ENCODE data around the gene ZFYVE27.

ZFYVE27 gene

DNA sequence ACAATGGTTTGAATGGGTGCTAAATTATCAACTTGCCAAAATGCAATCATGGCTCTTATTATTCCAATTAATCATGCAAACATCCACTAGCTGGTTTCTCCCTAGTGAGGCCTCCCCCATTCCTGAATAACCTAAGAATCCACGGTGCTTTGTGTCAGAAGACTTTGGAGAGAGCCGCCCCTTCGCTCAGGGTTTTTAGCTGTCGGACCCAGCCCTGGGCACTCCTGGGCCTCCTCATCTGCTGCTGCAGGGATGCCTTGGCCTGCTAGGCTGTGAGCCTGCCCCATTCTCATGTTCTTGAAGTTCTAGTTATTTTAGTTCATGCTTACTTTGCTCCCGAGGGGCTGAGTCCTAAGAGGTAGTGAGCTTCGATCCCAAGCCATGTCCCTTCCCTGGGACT, 69.0 kb downstream of the ZFYVE27 start:
- no peak overlapping the region for H3K27ac ChIP-seq
- H3K27me3 ChIP-seq: peaks cover 0 to 13% of the 10 kb centered on the region in 2 donors
- no peaks in the 10 kb centered on the region for H3K9me3 ChIP-seq
- intact Hi-C loops (cut with DNase I; ENCODE audit: low total_unique reads): no loop called here
- no peaks in the 10 kb centered on the region for H3K36me3 ChIP-seq
- no peaks in the 10 kb centered on the region for H3K4me1 ChIP-seq
- no peak overlapping the region for H3K4me3 ChIP-seq
- DNase-seq: no peak
- TF ChIP-seq, protein P1, sequence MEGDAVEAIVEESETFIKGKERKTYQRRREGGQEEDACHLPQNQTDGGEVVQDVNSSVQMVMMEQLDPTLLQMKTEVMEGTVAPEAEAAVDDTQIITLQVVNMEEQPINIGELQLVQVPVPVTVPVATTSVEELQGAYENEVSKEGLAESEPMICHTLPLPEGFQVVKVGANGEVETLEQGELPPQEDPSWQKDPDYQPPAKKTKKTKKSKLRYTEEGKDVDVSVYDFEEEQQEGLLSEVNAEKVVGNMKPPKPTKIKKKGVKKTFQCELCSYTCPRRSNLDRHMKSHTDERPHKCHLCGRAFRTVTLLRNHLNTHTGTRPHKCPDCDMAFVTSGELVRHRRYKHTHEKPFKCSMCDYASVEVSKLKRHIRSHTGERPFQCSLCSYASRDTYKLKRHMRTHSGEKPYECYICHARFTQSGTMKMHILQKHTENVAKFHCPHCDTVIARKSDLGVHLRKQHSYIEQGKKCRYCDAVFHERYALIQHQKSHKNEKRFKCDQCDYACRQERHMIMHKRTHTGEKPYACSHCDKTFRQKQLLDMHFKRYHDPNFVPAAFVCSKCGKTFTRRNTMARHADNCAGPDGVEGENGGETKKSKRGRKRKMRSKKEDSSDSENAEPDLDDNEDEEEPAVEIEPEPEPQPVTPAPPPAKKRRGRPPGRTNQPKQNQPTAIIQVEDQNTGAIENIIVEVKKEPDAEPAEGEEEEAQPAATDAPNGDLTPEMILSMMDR (IDR thresholded peaks at IDR 0.05): no peak

DNA sequence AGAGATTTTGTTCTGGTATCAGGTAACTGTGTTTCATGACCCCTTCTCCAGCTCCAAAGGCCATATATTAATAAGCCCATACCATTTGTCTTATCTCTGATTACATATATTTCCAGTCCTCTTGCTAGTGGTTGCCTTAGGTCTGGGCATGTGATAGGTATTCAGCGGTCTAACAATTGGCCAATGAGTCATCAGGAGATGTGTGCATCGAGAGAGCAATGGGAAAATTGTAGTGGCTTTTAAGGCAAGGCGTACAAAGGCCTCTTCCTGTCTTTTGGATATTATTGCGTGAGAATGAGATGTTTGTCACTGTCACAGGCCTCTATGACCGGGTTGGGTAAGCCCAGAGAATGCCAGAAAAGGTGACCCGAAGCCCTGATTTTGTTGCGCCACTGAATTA, 73.5 kb downstream of the ZFYVE27 start:
- DNase-seq: no peak
- Histone ChIP-seq H3K4me1 (no peaks in the 10 kb centered on the region), H3K9me3 (no peaks in the 10 kb centered on the region), H3K27me3 (no peaks in the 10 kb centered on the region), H3K36me3 (no peaks in the 10 kb centered on the region), H3K27ac (no peak overlapping the region), H3K4me3 (no peak overlapping the region)
- TF ChIP-seq, protein P1 (IDR thresholded peaks at IDR 0.05): no peak
- intact Hi-C loops (cut with DNase I; ENCODE audit: low total_unique reads): no loop called here

Data from tibial artery (tissue), 4 donors.